Omental fat pad (tissue), 4 donors: ENCODE results near the gene PPDPF. TPM values are rescaled to one million over a fixed set of nuclear protein-coding genes. Genes with fewer than 3 reads are reported as not detected.

ENCODE experiments used
- ATAC-seq: fragments of 150-250 bp; one replicate; pipeline ENCODE4 v1.9.1; 2016; ENCODE audit warnings: mild to moderate bottlenecking, moderate library complexity; ENCODE audit not compliant: low FRiP score
- DNase-seq: peaks from one replicate; pipeline ENCODE4 v3.0.0-alpha.2; 2019; ENCODE audit warnings: low spot score
- total RNA-seq, 4 donors: library from RNA; depleted of rRNA; stranded (reverse); fragments of >200 nt; gene quantifications; one replicate each; pipeline ENCODE4 v1.1.0, GENCODE V29; 2016
- TF ChIP-seq, protein P1 (sequence below), 3 donors: fragments of 450-650 bp; IDR thresholded peaks; one replicate each; pipeline ENCODE4 v1.5.1; 2016 to 2017; ENCODE audit warnings: antibody characterized with exemption in 3 of 3, mild to moderate bottlenecking in 3 of 3, moderate library complexity in 2 of 3

The PPDPF gene
- total RNA-seq, 4 donors from 2014 or later = 22.2 to 108 (median 75.8) TPM

- DNase-seq (no peak), ATAC-seq (no peak)
- TF ChIP-seq, protein P1, sequence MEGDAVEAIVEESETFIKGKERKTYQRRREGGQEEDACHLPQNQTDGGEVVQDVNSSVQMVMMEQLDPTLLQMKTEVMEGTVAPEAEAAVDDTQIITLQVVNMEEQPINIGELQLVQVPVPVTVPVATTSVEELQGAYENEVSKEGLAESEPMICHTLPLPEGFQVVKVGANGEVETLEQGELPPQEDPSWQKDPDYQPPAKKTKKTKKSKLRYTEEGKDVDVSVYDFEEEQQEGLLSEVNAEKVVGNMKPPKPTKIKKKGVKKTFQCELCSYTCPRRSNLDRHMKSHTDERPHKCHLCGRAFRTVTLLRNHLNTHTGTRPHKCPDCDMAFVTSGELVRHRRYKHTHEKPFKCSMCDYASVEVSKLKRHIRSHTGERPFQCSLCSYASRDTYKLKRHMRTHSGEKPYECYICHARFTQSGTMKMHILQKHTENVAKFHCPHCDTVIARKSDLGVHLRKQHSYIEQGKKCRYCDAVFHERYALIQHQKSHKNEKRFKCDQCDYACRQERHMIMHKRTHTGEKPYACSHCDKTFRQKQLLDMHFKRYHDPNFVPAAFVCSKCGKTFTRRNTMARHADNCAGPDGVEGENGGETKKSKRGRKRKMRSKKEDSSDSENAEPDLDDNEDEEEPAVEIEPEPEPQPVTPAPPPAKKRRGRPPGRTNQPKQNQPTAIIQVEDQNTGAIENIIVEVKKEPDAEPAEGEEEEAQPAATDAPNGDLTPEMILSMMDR (IDR thresholded peaks at IDR 0.05) = no peak
Observed at GRCh38 chr20:63566395-63567135, 46.0 kb downstream of the PPDPF start.

DNA sequence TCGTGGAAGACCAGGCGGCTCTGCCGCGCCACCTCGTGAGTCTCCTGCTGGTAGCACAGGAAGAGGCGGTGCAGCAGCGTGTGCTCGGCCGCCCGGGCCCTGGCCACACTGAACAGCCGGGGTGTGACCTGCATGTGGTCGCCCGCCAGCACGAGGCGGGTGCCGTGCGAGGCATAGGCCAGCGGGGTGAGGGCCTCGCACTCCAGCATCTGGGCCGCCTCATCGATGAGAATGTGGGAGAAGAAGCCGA lies 46.5 kb downstream of the PPDPF start:
- ATAC-seq (no peak), DNase-seq (no peak)
- TF ChIP-seq, protein P1 (IDR thresholded peaks at IDR 0.05) = no peak

- TF ChIP-seq, protein P1 (IDR thresholded peaks at IDR 0.05) = no peak
Observed at GRCh38 chr20:63567386-63568169, 47.0 kb downstream of the PPDPF start.

GRCh38 chr20:63568170-63568981 lies 47.8 kb downstream of the PPDPF start:
- TF ChIP-seq, protein P1 (IDR thresholded peaks at IDR 0.05) = no peak
- no peak for DNase-seq
- no peak for ATAC-seq

More at GRCh38 chr20:63567386-63568169, 47.0 kb downstream of the PPDPF start:
- DNase-seq (no peak), ATAC-seq (no peak)

DNA sequence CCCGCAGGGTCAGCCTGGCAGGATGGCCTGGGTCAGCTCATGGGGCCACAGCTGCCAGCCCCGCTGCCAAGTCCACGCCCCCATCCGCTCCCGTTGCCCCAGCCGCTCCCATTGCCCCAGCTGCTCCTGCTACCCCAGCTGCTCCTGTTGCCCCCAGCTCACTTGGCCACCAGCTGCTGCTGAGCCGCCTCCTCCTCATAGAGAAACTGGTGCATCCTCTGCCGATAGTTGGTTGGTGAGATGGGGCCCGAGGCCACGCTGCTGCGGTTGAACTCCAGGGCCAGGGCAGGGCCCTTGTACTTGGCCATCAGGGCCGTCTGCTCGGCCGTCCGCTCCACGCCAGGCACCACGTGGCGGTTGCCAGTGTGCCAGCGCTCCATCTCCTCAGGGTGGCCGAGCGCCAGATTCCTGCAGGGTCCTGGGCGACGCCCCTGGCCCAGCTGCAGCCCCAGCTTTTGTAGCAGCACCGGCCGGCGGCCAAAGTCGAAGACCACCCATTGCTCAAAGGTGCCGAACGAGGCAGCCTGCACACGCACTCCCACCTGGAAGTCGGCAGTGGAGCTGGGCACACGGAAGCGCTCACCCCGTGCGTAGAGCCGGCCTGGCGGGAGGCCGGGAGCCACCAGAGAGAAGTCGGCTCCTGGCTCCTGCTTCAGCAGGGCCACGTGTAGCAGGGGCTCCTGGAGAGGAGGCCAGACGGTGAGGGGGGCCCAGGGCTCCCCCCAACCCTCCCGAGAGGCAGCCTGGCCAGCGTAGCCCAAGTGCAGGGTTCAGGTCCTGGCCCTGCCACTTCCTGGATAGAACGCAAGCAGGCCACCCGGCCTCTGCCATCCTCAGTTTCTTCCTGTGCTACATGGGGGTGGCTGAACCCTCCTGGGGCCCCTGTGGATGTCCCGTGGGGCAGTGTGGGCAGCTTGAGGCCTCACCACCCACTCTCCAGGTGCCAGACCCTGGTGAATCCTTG lies 48.7 kb downstream of the PPDPF start:
- TF ChIP-seq, protein P1 (IDR thresholded peaks at IDR 0.05) = no peak
- ATAC-seq = no peak
- no peak for DNase-seq
